H9 (cell line): ENCODE results near the gene GABRB2. TPM values are rescaled to one million over a fixed set of nuclear protein-coding genes. Genes with fewer than 3 reads are reported as not detected.

Source experiments
- DNase-seq: peaks from one replicate; pipeline ENCODE4 v3.0.0-alpha.2; 2017
- H2AFZ ChIP-seq: one replicate; pipeline ENCODE4 v1.6.1; 2013; ENCODE audit warnings: mild to moderate bottlenecking, low read length, control low read depth, moderate library complexity
- H2AK5ac ChIP-seq: 2 replicates; pipeline ENCODE4 v1.6.1; 2013; ENCODE audit warnings: low read length, control low read depth, mixed read lengths; ENCODE audit not compliant: insufficient read length
- H2BK120ac ChIP-seq: one replicate; pipeline ENCODE4 v1.6.1; 2013; ENCODE audit warnings: low read depth, mild to moderate bottlenecking, low read length, control low read depth, inconsistent platforms; ENCODE audit not compliant: poor library complexity, severe bottlenecking
- H2BK12ac ChIP-seq: 2 replicates; pipeline ENCODE4 v1.6.1; 2013; ENCODE audit warnings: low read length, control low read depth, mixed read lengths, low read depth; ENCODE audit not compliant: insufficient read length
- H2BK15ac ChIP-seq: 2 replicates; pipeline ENCODE4 v1.6.1; 2013; ENCODE audit warnings: low read depth, low read length, control low read depth
- H2BK20ac ChIP-seq: one replicate; pipeline ENCODE4 v1.6.1; 2013; ENCODE audit warnings: low read depth, mild to moderate bottlenecking, low read length, control low read depth, inconsistent platforms; ENCODE audit not compliant: poor library complexity, severe bottlenecking
- H2BK5ac ChIP-seq: 2 replicates; pipeline ENCODE4 v1.6.1; 2013; ENCODE audit warnings: low read length, control low read depth, mixed read lengths; ENCODE audit not compliant: insufficient read length
- H3K14ac ChIP-seq: 2 replicates; pipeline ENCODE4 v1.6.1; 2013; ENCODE audit warnings: low read length, control low read depth; ENCODE audit not compliant: insufficient read depth
- H3K18ac ChIP-seq: 2 replicates; pipeline ENCODE4 v1.6.1; 2013; ENCODE audit warnings: low read depth, mild to moderate bottlenecking, mixed read lengths, low read length, control low read depth; ENCODE audit not compliant: insufficient read length
- H3K23ac ChIP-seq: 2 replicates; pipeline ENCODE4 v1.6.1; 2013; ENCODE audit warnings: low read length, control low read depth, mixed read lengths, low read depth; ENCODE audit not compliant: insufficient read length
- H3K23me2 ChIP-seq: 2 replicates; pipeline ENCODE4 v1.6.1; 2013; ENCODE audit warnings: low read depth, mild to moderate bottlenecking, mixed read lengths, low read length, control low read depth; ENCODE audit not compliant: insufficient read length, poor library complexity, severe bottlenecking
- H3K27ac ChIP-seq: 2 replicates; pipeline ENCODE4 v1.5.1; 2013; ENCODE audit warnings: low read length, control low read depth, mixed read lengths, low read depth; ENCODE audit not compliant: insufficient read length
- H3K27me3 ChIP-seq: 2 replicates; pipeline ENCODE4 v1.6.1; 2013; ENCODE audit warnings: low read length, control low read depth, inconsistent platforms; ENCODE audit not compliant: insufficient read depth
- H3K4ac ChIP-seq: 2 replicates; pipeline ENCODE4 v1.6.1; 2013; ENCODE audit warnings: low read depth, mild to moderate bottlenecking, control low read depth, inconsistent platforms, low read length, moderate library complexity
- H3K4me1 ChIP-seq: 2 replicates; pipeline ENCODE4 v1.6.1; 2013; ENCODE audit warnings: low read length, control low read depth, inconsistent platforms; ENCODE audit not compliant: insufficient read depth
- H3K4me2 ChIP-seq: 2 replicates; pipeline ENCODE4 v1.6.1; 2013; ENCODE audit warnings: low read length, control low read depth, mixed read lengths; ENCODE audit not compliant: insufficient read length, insufficient read depth
- H3K56ac ChIP-seq: 2 replicates; pipeline ENCODE4 v1.6.1; 2013; ENCODE audit warnings: low read depth, mild to moderate bottlenecking, mixed read lengths, low read length, control low read depth; ENCODE audit not compliant: insufficient read length
- H3K79me1 ChIP-seq: 2 replicates; pipeline ENCODE4 v1.6.1; 2013; ENCODE audit warnings: low read depth, mild to moderate bottlenecking, moderate library complexity, low read length, control low read depth, inconsistent platforms; ENCODE audit not compliant: insufficient read depth, poor library complexity, severe bottlenecking
- H3K79me2 ChIP-seq: 2 replicates; pipeline ENCODE4 v1.6.1; 2013; ENCODE audit warnings: low read length, control low read depth, inconsistent platforms; ENCODE audit not compliant: insufficient read depth
- H3K9ac ChIP-seq: 2 replicates; pipeline ENCODE4 v1.6.1; 2013; ENCODE audit warnings: low read length, control low read depth, mixed read lengths; ENCODE audit not compliant: insufficient read length; ENCODE audit errors: extremely low read depth
- H3K9me3 ChIP-seq: one replicate; pipeline ENCODE4 v1.6.1; 2013; ENCODE audit warnings: low read depth, low read length, inconsistent platforms; ENCODE audit not compliant: control insufficient read depth
- H3T11ph ChIP-seq: one replicate; pipeline ENCODE4 v1.6.1; 2013; ENCODE audit warnings: mild to moderate bottlenecking, low read length, control low read depth, inconsistent platforms
- H4K20me1 ChIP-seq: one replicate; pipeline ENCODE4 v1.6.1; 2013; ENCODE audit not compliant: control insufficient read depth, insufficient read length, insufficient read depth
- H4K5ac ChIP-seq: 2 replicates; pipeline ENCODE4 v1.6.1; 2013; ENCODE audit warnings: low read depth, mild to moderate bottlenecking, mixed read lengths, low read length, control low read depth; ENCODE audit not compliant: insufficient read length
- H4K8ac ChIP-seq: replicated peaks from 2 replicates; pipeline ENCODE4 v1.6.1; 2013; ENCODE audit warnings: low read length, control low read depth, mixed read lengths, low read depth; ENCODE audit not compliant: insufficient read length
- H4K91ac ChIP-seq: 2 replicates; pipeline ENCODE4 v1.6.1; 2013; ENCODE audit warnings: low read depth, mild to moderate bottlenecking, moderate library complexity, mixed read lengths, low read length, control low read depth; ENCODE audit not compliant: insufficient read length
- H3K27ac Mint-ChIP-seq, 3 experiments: 2 replicates in 2 of 3; 3 replicates in 1 of 3; pipeline ENCODE4 v1.8.0; 2020 to 2021; ENCODE audit warnings: mixed read lengths in 3 of 3, mild to moderate bottlenecking in 1 of 3, moderate library complexity in 1 of 3
- H3K27me3 Mint-ChIP-seq: 2 replicates; pipeline ENCODE4 v1.8.0; 2021; ENCODE audit warnings: low read depth, mild to moderate bottlenecking, moderate library complexity, mixed read lengths
- H3K36me3 Mint-ChIP-seq, 3 experiments: 2 replicates in 2 of 3; 3 replicates in 1 of 3; pipeline ENCODE4 v1.8.0; 2020 to 2021; ENCODE audit warnings: low read depth in 3 of 3, mixed read lengths in 3 of 3; ENCODE audit not compliant: insufficient read depth in 1 of 3
- H3K4me1 Mint-ChIP-seq, 2 experiments: 2 replicates each; pipeline ENCODE4 v1.8.0; 2020; ENCODE audit warnings: mixed read lengths in 2 of 2
- H3K4me3 Mint-ChIP-seq, 2 experiments: 2 replicates in 1 of 2; 3 replicates in 1 of 2; pipeline ENCODE4 v1.8.0; 2020 to 2021; ENCODE audit warnings: mild to moderate bottlenecking in 2 of 2, mixed read lengths in 2 of 2, moderate library complexity in 1 of 2
- H3K9me3 Mint-ChIP-seq, 2 experiments: 2 replicates in 1 of 2; 3 replicates in 1 of 2; pipeline ENCODE4 v1.8.0; 2020; ENCODE audit warnings: mild to moderate bottlenecking in 2 of 2, mixed read lengths in 2 of 2, moderate library complexity in 1 of 2
- CTCF ChIP-seq: fragments of 200-600 bp; sonication (generic); conservative IDR thresholded peaks from 3 replicates; pipeline ENCODE4 v1.8.0; 2021; ENCODE audit warnings: antibody characterized with exemption, mild to moderate bottlenecking
- WGBS: extraction: QIAGEN DNeasy Blood & Tissue Kit; methylation state at CpG from one replicate; pipeline ENCODE4 v1.1.7; 2013; ENCODE audit warnings: missing lambda C conversion rate, low lambda C conversion rate, mixed read lengths; ENCODE audit not compliant: insufficient read length; ENCODE audit errors: extremely low coverage; 5-methylcytosine and 5-hydroxymethylcytosine counted together
- long read RNA-seq: library from polyadenylated mRNA; unstranded; transcript quantifications from one replicate; pipeline ENCODE4 v2.0.0, GENCODE V29; 2020
- total RNA-seq: library from RNA; stranded (reverse); gene quantifications from 2 replicates; pipeline ENCODE4 v1.2.1, GENCODE V29; 2021

Gene GABRB2
- total RNA-seq, result 0.20 and 0.26 TPM in 2 replicates
- long read RNA-seq, partial matches to known transcripts, result 0 of 1 reads
- long read RNA-seq, other reads (novel, unspliced or antisense), result 1 of 1 reads

DNA sequence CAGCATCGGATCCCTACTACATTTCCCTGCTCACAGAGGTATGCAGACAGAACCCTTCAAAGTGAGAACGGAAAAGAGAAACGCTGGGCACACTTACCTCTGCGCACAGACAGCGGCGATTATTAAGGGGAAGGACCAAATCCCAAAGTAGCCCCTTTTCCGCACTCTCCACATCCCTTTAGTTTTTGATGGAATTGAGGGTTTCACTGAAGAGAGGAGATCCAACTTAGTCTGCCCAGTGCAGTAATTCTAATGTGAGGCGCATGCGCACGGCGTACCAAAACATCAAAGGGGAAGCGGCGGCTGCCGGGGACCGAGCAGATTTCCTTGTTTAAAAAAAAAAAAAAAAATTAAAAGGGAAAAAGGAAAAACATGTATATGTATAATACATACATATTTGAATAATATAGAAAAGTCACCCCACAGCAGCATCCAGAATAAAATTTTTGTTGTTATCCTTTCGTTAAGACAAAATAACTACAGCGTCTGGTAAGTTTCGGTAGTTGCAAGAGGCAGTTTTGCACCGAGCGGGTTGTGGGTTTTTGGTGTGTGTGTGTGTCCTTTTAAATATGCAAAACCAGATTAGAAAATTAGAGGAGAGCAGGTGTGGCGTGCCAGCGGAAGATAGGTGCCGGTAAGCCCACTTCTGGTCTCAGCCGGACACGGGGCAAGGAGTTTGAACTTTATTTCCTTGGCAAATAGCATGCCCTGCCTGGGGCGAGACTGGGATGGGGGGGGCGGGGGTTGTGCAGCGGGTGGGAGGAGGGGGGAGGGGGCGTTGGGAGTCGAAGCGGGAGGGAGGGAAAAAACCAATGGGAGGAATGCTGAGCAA is at the start of gene GABRB2:
GABRB2 (minus strand) TSS at position 256 of the 832 bp plus-strand sequence; CDS start at position 174, 82 bp downstream.
- peak; percentile 45 for DNase-seq
- no peak within 1 kb of the TSS for H4K91ac ChIP-seq
- no peaks in the 10 kb centered on the region for H4K20me1 ChIP-seq
- Mint-ChIP-seq H3K9me3 (peaks cover 0 to 3% of the 10 kb centered on the region in 2 experiments; a peak in 1 of 5 replicates), H3K4me1 (peaks cover 33 to 36% of the 10 kb centered on the region in 2 experiments), H3K27ac (no peak within 1 kb of the TSS; a peak in 1 of 7 replicates), H3K27me3 (peaks cover 98% of the 10 kb centered on the region), H3K4me3 (peak within 1 kb of the TSS; percentile 67 to 91), H3K36me3 (no peaks in the 10 kb centered on the region)
- H3K18ac ChIP-seq, result no peak within 1 kb of the TSS
- no peak within 1 kb of the TSS for H3K27ac ChIP-seq
- H4K8ac ChIP-seq, result no peak within 1 kb of the TSS
- no peak within 1 kb of the TSS for H2BK5ac ChIP-seq
- no peaks in the 10 kb centered on the region for H3K79me2 ChIP-seq
- H3K4ac ChIP-seq, result no peak within 1 kb of the TSS
- no peak within 1 kb of the TSS for H2AFZ ChIP-seq
- no peak within 1 kb of the TSS for H3K56ac ChIP-seq
- H4K5ac ChIP-seq, result no peak within 1 kb of the TSS
- no peaks in the 10 kb centered on the region for H3K9me3 ChIP-seq
- H2AK5ac ChIP-seq, result no peak within 1 kb of the TSS
- H2BK120ac ChIP-seq, result no peak within 1 kb of the TSS
- no peak within 1 kb of the TSS for H2BK20ac ChIP-seq
- no peak within 1 kb of the TSS for H3K9ac ChIP-seq
- peak within 1 kb of the TSS; percentile 75 for H3K4me2 ChIP-seq
- no peak within 1 kb of the TSS for H3K14ac ChIP-seq
- H2BK15ac ChIP-seq, result no peak within 1 kb of the TSS
- no peak for TF ChIP-seq CTCF
- no CpG with 5 or more reads among the region's 31 CpGs for WGBS
- peaks cover 17% of the 10 kb centered on the region for H3K23me2 ChIP-seq
- no peak within 1 kb of the TSS for H3K23ac ChIP-seq
- no peak within 1 kb of the TSS for H3T11ph ChIP-seq
- peaks cover 4% of the 10 kb centered on the region; the same call in 1 of the 2 replicates for H3K4me1 ChIP-seq
- H3K27me3 ChIP-seq, result peaks cover 35% of the 10 kb centered on the region
- H2BK12ac ChIP-seq, result no peak within 1 kb of the TSS
- no peaks in the 10 kb centered on the region for H3K79me1 ChIP-seq
